HepG2 (cell line): ENCODE data around the gene TNNI3K. TPM values are rescaled to one million over a fixed set of nuclear protein-coding genes. Genes with fewer than 3 reads are reported as not detected.

Experiments
- ADNP ChIP-seq: sonication (generic); formaldehyde crosslinking; IDR thresholded peaks from 2 replicates; pipeline ENCODE4 v1.4.0; 2020; ENCODE audit warnings: missing genetic modification reagents
- FOXP4 ChIP-seq: sonication (generic); formaldehyde crosslinking; IDR thresholded peaks from 2 replicates; pipeline ENCODE4 v1.4.0; 2020; ENCODE audit warnings: missing genetic modification reagents
- HDAC1 ChIP-seq: sonication (generic); formaldehyde crosslinking; IDR thresholded peaks from 2 replicates; pipeline ENCODE4 v1.5.1; 2020; ENCODE audit warnings: mild to moderate bottlenecking, missing genetic modification reagents
- ISX ChIP-seq: sonication (generic); formaldehyde crosslinking; conservative IDR thresholded peaks from 2 replicates; pipeline ENCODE4 v1.5.0; 2020; ENCODE audit warnings: missing genetic modification reagents
- PHF8 ChIP-seq: sonication (generic); formaldehyde crosslinking; IDR thresholded peaks from 2 replicates; pipeline ENCODE4 v1.5.0; 2020; ENCODE audit warnings: missing genetic modification reagents
- PRDM15 ChIP-seq: sonication (generic); formaldehyde crosslinking; IDR thresholded peaks from 2 replicates; pipeline ENCODE4 v1.4.0; 2020; ENCODE audit warnings: missing genetic modification reagents
- ZBTB7A ChIP-seq: sonication (generic); formaldehyde crosslinking; IDR thresholded peaks from 2 replicates; pipeline ENCODE4 v1.8.0; 2022; ENCODE audit warnings: mild to moderate bottlenecking, missing genetic modification reagents
- ZNF432 ChIP-seq: sonication (generic); formaldehyde crosslinking; IDR thresholded peaks from 2 replicates; pipeline ENCODE4 v1.5.0; 2020; ENCODE audit warnings: missing genetic modification reagents, mild to moderate bottlenecking, borderline replicate concordance
- polyA plus RNA-seq, 8 experiments: library from polyadenylated mRNA; depleted of rRNA in 3 of 8; stranded (reverse) in 7 of 8; unstranded in 1 of 8; fragments of >200 nt; fragmentation: Illumina TruSeq in 4 of 8; extraction: Trizol in 4 of 8; gene quantifications; 2 replicates each; pipeline versions ENCODE4 v1.2.1 to v1.2.3, GENCODE V29; 2011 to 2016; ENCODE audit warnings: low read depth in 4 of 8, missing spikeins in 1 of 8, mixed read lengths in 1 of 8; ENCODE audit not compliant: insufficient read depth in 1 of 8
- total RNA-seq, 5 experiments: library from RNA; depleted of rRNA; stranded (reverse); fragments of >200 nt; fragmentation: Illumina TruSeq; extraction: Trizol; gene quantifications; 2 replicates each; pipeline ENCODE4 v1.2.3, GENCODE V29; 2016; ENCODE audit warnings: low read depth in 1 of 5

Gene TNNI3K
- total and polyA plus RNA-seq, 2 of the 13 experiments (the other 11 are each of a cell fraction or from before 2014, with no cell fraction given): 1.1 TPM; not detected in 1

- TF ChIP-seq ISX (CRISPR knock-in tag) (no peak), ZBTB7A (CRISPR knock-in tag) (no peak), FOXP4 (no peak), ZNF432 (no peak), HDAC1 (no peak), PRDM15 (CRISPR knock-in tag) (no peak), ADNP (CRISPR knock-in tag) (no peak), PHF8 (CRISPR knock-in tag) (no peak)
Measured at GRCh38 chr1:74323937-74324473, 88.8 kb downstream of the TNNI3K start (continued).
